Prostate gland (tissue), 2 donors: ENCODE measurements around the gene TMEM235. TPM values are rescaled to one million over a fixed set of nuclear protein-coding genes. Genes with fewer than 3 reads are reported as not detected.

ENCODE experiments used
- DNase-seq: peaks from one replicate; pipeline ENCODE4 v3.0.0-alpha.2; 2019; ENCODE audit warnings: low spot score
- H3K27ac ChIP-seq, 2 donors: fragments of 200-600 bp; sonication (generic); 2 replicates each; pipeline ENCODE4 v1.5.1; 2017 to 2019
- H3K27me3 ChIP-seq: fragments of 200-600 bp; sonication (generic); replicated peaks from 2 replicates; pipeline ENCODE4 v1.5.1; 2019; ENCODE audit not compliant: insufficient read depth
- H3K36me3 ChIP-seq, 2 donors: fragments of 200-600 bp; sonication (generic); 1 replicate in 1 of 2; 2 replicates in 1 of 2; pipeline versions ENCODE4 v1.5.1 to v1.8.1; 2017 to 2019
- H3K4me1 ChIP-seq: fragments of 200-600 bp; sonication (generic); replicated peaks from 2 replicates; pipeline ENCODE4 v1.5.1; 2019
- H3K4me3 ChIP-seq, 2 donors: fragments of 200-600 bp; sonication (generic); 2 replicates each; pipeline ENCODE4 v1.5.1; 2017 to 2019
- H3K9me3 ChIP-seq: fragments of 200-600 bp; sonication (generic); 2 replicates; pipeline ENCODE4 v1.5.1; 2017
- CTCF ChIP-seq, 4 experiments: fragments of 200-600 bp in 2 of 4; fragments of 450-650 bp in 2 of 4; sonication (generic) in 2 of 4; IDR thresholded peaks; 1 replicate in 3 of 4; 2 replicates in 1 of 4; pipeline ENCODE4 v1.5.1; 2016 to 2019; ENCODE audit warnings: antibody characterized with exemption in 4 of 4, mild to moderate bottlenecking in 2 of 4, moderate library complexity in 2 of 4
- POLR2A ChIP-seq: fragments of 450-650 bp; IDR thresholded peaks from one replicate; pipeline ENCODE4 v1.6.1; 2016; ENCODE audit warnings: antibody characterized with exemption, mild to moderate bottlenecking
- POLR2AphosphoS5 ChIP-seq: sonication (generic); formaldehyde crosslinking; IDR thresholded peaks from one replicate; pipeline ENCODE4 v1.6.1; 2017; ENCODE audit warnings: antibody characterized with exemption
- WGBS: methylation state at CpG from one replicate; pipeline ENCODE4 v1.1.5; 2018; 5-methylcytosine and 5-hydroxymethylcytosine counted together
- intact Hi-C: fragments of 100-400 bp; cut with DNase I; formaldehyde crosslinking; loops from one replicate; pipeline ENCODE4 v1.14.2; 2022
- total RNA-seq, 2 donors: library from RNA; depleted of rRNA; stranded (reverse); fragments of >200 nt; gene quantifications; one replicate each; pipeline ENCODE4 v1.1.0, GENCODE V29; 2016

Gene TMEM235
- total RNA-seq, 2 donors from 2014 or later, result not detected

DNA sequence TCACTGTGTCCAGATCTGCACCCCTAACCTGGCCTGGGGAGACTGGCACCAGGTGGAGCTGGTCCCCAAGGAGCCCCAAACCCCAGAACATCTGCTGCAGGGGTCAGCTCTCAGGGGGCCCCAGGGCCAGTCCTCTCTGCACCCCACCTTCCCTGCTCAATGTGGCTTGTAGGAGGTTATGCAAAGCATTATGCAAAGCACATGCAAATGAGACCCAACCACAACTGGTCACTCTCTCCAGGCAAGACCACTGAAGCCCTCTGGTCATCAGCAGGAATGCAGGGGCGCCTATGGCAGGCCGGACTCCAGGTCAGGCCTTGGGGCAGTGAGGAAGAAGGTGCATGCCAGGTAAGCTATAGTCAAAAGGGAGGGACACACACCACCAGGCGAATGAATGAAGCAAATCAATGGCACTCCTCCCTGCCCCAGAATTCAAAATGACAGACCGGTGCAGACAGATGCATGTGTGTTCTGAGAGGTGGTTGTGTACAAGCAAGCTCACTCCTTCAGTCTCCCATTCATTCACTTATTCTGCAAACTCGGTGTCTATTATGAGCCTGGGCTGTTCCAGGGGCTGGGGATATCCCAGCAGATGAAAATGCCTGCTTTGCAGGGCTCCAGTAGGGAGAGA lies 48.0 kb downstream of the TMEM235 start:
- Histone ChIP-seq H3K4me1 (no peaks in the 10 kb centered on the region), H3K27me3 (no peaks in the 10 kb centered on the region), H3K9me3 (no peaks in the 10 kb centered on the region), H3K36me3 (no peaks in the 10 kb centered on the region), H3K4me3 (no peak overlapping the region), H3K27ac (no peak overlapping the region)
- DNase-seq, result no peak
- TF ChIP-seq CTCF (IDR thresholded peaks at IDR 0.05) (no peak), POLR2AphosphoS5 (no peak), POLR2A (no peak)
- WGBS, result 91% methylated on average over 5 of the region's 5 CpGs
- intact Hi-C loops, result no loop called here

GRCh38 chr17:78281249-78281845 lies 49.9 kb downstream of the TMEM235 start:
- intact Hi-C loops, result no loop called here
- Histone ChIP-seq H3K27me3 (no peaks in the 10 kb centered on the region), H3K4me3 (no peak overlapping the region), H3K27ac (no peak overlapping the region), H3K36me3 (no peaks in the 10 kb centered on the region), H3K4me1 (no peaks in the 10 kb centered on the region), H3K9me3 (no peaks in the 10 kb centered on the region)
- TF ChIP-seq POLR2AphosphoS5 (no peak), CTCF (IDR thresholded peaks at IDR 0.05) (no peak), POLR2A (no peak)
- DNase-seq, result no peak
- WGBS, result 86% methylated on average over 17 of the region's 17 CpGs

- Histone ChIP-seq H3K4me1 (no peaks in the 10 kb centered on the region), H3K9me3 (no peaks in the 10 kb centered on the region), H3K4me3 (no peak overlapping the region), H3K27me3 (no peaks in the 10 kb centered on the region), H3K36me3 (no peaks in the 10 kb centered on the region), H3K27ac (no peak overlapping the region)
- WGBS, result 73% methylated on average over 10 of the region's 10 CpGs
- TF ChIP-seq CTCF (IDR thresholded peaks at IDR 0.05) (no peak), POLR2A (no peak)
- no peak for DNase-seq
- intact Hi-C loops, result no loop called here
Measured at GRCh38 chr17:78284146-78284545, 52.7 kb downstream of the TMEM235 start.

GRCh38 chr17:78289004-78289403 lies 57.6 kb downstream of the TMEM235 start:
- DNase-seq, result no peak
- no peaks in the 10 kb centered on the region for H3K36me3 ChIP-seq
- no peaks in the 10 kb centered on the region for H3K9me3 ChIP-seq
- no peaks in the 10 kb centered on the region for H3K4me1 ChIP-seq
- no peaks in the 10 kb centered on the region for H3K27me3 ChIP-seq
- no peak for TF ChIP-seq POLR2A
- no peak for TF ChIP-seq CTCF (IDR thresholded peaks at IDR 0.05)
- no peak for TF ChIP-seq POLR2AphosphoS5
- 84% methylated on average over 6 of the region's 6 CpGs for WGBS
- intact Hi-C loops, result loop anchor here (5.0 kb wide), 1 partner anchor 73 kb away; the partner anchor contains the start of gene SOCS3
- H3K4me3 ChIP-seq, result no peak overlapping the region
- H3K27ac ChIP-seq, result no peak overlapping the region

DNA sequence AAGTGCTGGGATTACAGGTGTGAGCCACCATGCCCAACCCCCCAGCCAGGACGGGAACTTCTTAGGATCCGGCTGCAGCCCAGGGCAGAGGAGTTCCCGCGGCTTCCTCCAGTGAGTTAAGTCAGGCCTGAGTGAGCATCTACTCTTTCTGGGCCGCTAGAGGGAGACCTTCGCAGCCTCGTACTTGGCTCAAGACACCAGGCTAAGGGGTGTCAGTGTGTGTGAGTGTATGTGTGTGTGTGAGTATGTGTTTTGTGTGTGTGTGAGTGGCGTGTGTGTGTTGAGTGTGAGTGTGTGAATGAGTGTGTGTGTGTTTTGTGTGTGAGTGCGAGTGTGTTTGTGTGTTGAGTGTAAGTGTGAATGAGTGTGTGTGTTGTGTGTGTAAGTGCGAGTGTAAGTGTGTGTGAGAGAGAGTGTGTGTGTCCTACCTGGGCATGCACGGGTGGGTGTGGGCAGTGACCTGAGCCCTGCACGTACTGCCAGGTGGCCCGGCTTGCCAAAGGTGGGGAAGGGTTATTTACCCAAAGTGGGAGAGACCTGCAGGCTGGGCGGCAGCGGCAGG lies 58.5 kb downstream of the TMEM235 start:
- TF ChIP-seq POLR2AphosphoS5 (peak; percentile 66), POLR2A (no peak), CTCF (IDR thresholded peaks at IDR 0.05) (peak; percentile 28 to 88 (median 66))
- Histone ChIP-seq H3K4me1 (no peaks in the 10 kb centered on the region), H3K27ac (no peak overlapping the region), H3K4me3 (no peak overlapping the region), H3K9me3 (no peaks in the 10 kb centered on the region), H3K27me3 (no peaks in the 10 kb centered on the region), H3K36me3 (no peaks in the 10 kb centered on the region)
- intact Hi-C loops, result loop anchor here (2.0 to 5.0 kb wide), 2 partner anchors 72 to 131 kb away; partner anchors contain the start of gene SOCS3
- peak; percentile 77 for DNase-seq
- WGBS, result 20% methylated on average over 15 of the region's 15 CpGs
